Large intestine (tissue), 3 donors: Measurements from ENCODE around the gene SETD6. TPM values are rescaled to one million over a fixed set of nuclear protein-coding genes. Genes with fewer than 3 reads are reported as not detected.

ENCODE experiments used
- DNase-seq, 2 donors: peaks; one replicate each; pipeline versions ENCODE4 v3.0.0 to v3.0.0-alpha.2; 2013
- H3K27ac ChIP-seq: one replicate; pipeline ENCODE4 v1.5.1; 2013; ENCODE audit warnings: low read length
- H3K27me3 ChIP-seq: 2 replicates; pipeline ENCODE4 v1.6.1; 2013; ENCODE audit warnings: low read length; ENCODE audit not compliant: control insufficient read depth, insufficient read depth
- H3K36me3 ChIP-seq: 2 replicates; pipeline ENCODE4 v1.6.1; 2013; ENCODE audit warnings: low read length; ENCODE audit not compliant: control insufficient read depth, insufficient read depth
- H3K4me1 ChIP-seq: one replicate; pipeline ENCODE4 v1.6.1; 2013; ENCODE audit warnings: low read length; ENCODE audit not compliant: control insufficient read depth, insufficient read depth
- H3K4me3 ChIP-seq: one replicate; pipeline ENCODE4 v1.5.1; 2013; ENCODE audit warnings: low read length
- H3K9me3 ChIP-seq: one replicate; pipeline ENCODE4 v1.6.1; 2013; ENCODE audit warnings: mild to moderate bottlenecking, low read depth, low read length, moderate library complexity; ENCODE audit not compliant: control insufficient read depth
- WGBS: methylation state at CpG from one replicate; pipeline ENCODE4 v1.1.5; 2013; ENCODE audit warnings: low lambda C conversion rate; ENCODE audit not compliant: insufficient coverage; 5-methylcytosine and 5-hydroxymethylcytosine counted together
- polyA plus RNA-seq: library from polyadenylated mRNA; unstranded; fragments of 120-200 nt; gene quantifications from one replicate; pipeline ENCODE4 v1.2.1, GENCODE V29; 2013

SETD6 gene
- polyA plus RNA-seq, 1 donor: 28.8 TPM

- Histone ChIP-seq H3K27me3 (peaks cover 46% of the 10 kb centered on the region), H3K27ac (peak overlapping the region; percentile 38), H3K9me3 (no peaks in the 10 kb centered on the region), H3K4me3 (peak overlapping the region; percentile 31), H3K4me1 (peaks cover 22% of the 10 kb centered on the region), H3K36me3 (no peaks in the 10 kb centered on the region)
- WGBS: no CpG with 5 or more reads among the region's 36 CpGs
- DNase-seq: no peak
These were observed 14.7 kb upstream of the SETD6 start for GRCh38 chr16:58500430-58501241.

- Histone ChIP-seq H3K27ac (no peak overlapping the region), H3K36me3 (no peaks in the 10 kb centered on the region), H3K9me3 (no peaks in the 10 kb centered on the region), H3K27me3 (peaks cover 46% of the 10 kb centered on the region), H3K4me3 (peak overlapping the region; percentile 31), H3K4me1 (peaks cover 19% of the 10 kb centered on the region)
- no CpG with 5 or more reads among the region's 42 CpGs for WGBS
- peak; percentile 49 to 62 for DNase-seq
These were observed 13.8 kb upstream of the SETD6 start for GRCh38 chr16:58501242-58502131.

DNA sequence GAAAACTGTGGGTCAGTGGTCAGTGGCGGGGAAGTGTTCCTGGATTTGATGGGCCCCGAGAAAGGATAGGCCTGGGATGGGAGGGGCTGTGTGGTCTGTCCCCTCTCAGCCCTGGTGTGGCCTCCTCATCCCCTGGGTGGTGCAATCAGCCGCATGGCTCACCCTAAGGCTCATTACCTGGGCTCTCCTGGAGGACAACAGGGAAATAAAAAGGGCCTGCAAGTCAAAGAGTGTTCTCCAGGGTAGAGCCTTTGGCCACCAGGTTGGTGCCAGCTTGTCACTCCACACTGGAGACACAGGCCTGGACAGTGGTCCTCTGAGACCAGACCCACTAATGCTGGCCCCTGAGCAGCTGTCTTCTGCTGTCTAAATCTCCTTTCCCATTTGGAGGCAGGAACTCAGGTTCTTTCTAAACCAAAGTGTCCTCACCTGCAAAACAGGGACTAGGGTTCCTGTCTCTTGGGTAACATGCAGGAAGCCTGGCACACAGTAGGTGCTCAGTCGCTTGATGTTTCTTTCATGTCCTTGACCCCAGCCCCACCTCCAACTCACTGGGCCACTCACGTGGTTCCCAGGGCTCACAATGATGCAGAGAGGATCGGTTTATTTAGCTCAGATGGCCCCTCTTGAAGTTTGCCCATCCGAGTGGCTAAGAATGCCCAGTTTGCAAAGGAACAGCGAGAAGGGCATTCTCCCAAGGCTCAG is 12.9 kb upstream of the SETD6 start:
- no peak for DNase-seq
- no peaks in the 10 kb centered on the region for H3K36me3 ChIP-seq
- no peaks in the 10 kb centered on the region for H3K9me3 ChIP-seq
- no CpG with 5 or more reads among the region's 8 CpGs for WGBS
- no peak overlapping the region for H3K27ac ChIP-seq
- peaks cover 46% of the 10 kb centered on the region for H3K27me3 ChIP-seq
- H3K4me1 ChIP-seq: peaks cover 19% of the 10 kb centered on the region
- H3K4me3 ChIP-seq: no peak overlapping the region

DNA sequence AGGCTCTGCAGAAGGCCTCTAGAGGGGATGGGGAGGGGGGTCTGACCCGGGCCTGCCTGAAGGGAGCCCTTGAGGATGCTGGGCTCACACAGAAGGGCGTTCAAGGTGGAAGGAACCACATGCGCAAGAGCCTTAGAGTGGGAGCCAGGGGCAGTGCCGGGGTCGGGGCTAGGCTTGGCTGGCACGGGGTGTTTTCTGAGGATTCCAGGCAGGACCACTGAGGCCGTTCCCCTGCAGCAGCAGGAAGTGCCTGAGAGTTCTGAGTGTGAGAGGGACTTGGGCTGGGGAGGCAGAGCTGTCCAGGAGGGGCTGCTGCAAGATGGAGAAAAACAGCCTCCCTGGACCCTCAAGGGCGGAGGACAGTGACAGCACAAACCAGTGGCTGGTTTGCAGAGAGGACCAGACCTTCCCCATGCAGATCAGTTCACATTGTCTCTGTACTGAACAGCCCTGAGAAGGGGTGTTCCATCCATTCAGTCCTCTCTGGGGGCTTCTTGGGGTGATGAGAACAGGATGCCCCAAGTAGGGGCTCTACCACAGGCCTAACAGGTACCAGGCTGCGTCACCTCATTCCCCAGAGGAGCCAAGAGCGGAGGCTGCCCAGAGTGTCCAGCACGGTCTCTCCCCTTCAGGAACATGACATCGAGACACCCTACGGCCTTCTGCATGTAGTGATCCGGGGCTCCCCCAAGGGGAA is 12.0 kb upstream of the SETD6 start:
- H3K36me3 ChIP-seq: no peaks in the 10 kb centered on the region
- peaks cover 46% of the 10 kb centered on the region for H3K27me3 ChIP-seq
- peaks cover 19% of the 10 kb centered on the region for H3K4me1 ChIP-seq
- H3K27ac ChIP-seq: no peak overlapping the region
- H3K4me3 ChIP-seq: no peak overlapping the region
- no peaks in the 10 kb centered on the region for H3K9me3 ChIP-seq
- WGBS: no CpG with 5 or more reads among the region's 14 CpGs
- DNase-seq: no peak

DNA sequence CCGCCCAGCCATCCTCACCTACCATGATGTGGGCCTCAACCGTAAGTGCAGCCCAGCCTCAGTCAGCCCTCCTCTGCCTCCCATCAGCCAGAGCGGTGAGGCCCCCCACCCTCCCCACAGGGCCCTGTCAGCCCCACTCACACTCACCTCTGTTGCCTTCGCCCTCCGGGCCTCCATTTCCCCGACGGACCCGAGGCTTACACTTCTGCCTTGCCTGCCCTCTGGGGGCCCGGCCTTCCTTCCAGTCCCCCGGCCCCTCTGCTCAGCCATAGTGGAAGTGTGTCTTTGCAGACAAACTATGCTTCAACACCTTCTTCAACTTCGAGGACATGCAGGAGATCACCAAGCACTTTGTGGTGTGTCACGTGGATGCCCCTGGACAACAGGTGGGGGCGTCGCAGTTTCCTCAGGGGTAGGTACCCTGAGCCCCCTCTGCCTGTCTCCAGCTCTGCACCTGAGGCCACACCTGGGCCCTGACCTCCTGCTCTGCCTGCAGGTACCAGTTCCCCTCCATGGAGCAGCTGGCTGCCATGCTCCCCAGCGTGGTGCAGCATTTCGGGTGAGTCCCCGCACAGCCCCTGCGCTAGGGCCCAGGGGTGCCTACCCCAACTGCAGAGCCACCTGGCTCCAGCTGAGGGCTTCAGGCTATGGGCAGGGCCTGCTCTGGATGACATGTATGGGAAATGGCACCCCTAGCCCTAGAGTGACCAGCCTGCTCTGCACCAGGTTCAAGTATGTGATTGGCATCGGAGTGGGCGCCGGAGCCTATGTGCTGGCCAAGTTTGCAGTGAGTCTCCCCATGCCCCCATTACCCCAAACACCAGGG is 11.2 kb upstream of the SETD6 start:
- WGBS: no CpG with 5 or more reads among the region's 21 CpGs
- Histone ChIP-seq H3K27ac (no peak overlapping the region), H3K9me3 (no peaks in the 10 kb centered on the region), H3K4me3 (no peak overlapping the region), H3K4me1 (peaks cover 19% of the 10 kb centered on the region), H3K27me3 (peaks cover 43% of the 10 kb centered on the region), H3K36me3 (no peaks in the 10 kb centered on the region)
- DNase-seq: no peak

- no peaks in the 10 kb centered on the region for H3K36me3 ChIP-seq
- DNase-seq: no peak
- H3K27me3 ChIP-seq: peaks cover 19% of the 10 kb centered on the region
- H3K4me1 ChIP-seq: peaks cover 1% of the 10 kb centered on the region
- no peak overlapping the region for H3K4me3 ChIP-seq
- H3K27ac ChIP-seq: no peak overlapping the region
- no CpG with 5 or more reads among the region's 20 CpGs for WGBS
- no peaks in the 10 kb centered on the region for H3K9me3 ChIP-seq
These were observed 8.8 kb upstream of the SETD6 start for GRCh38 chr16:58506241-58507194.

- Histone ChIP-seq H3K36me3 (no peaks in the 10 kb centered on the region), H3K9me3 (no peaks in the 10 kb centered on the region), H3K27ac (no peak overlapping the region), H3K4me3 (no peak overlapping the region), H3K4me1 (no peaks in the 10 kb centered on the region), H3K27me3 (peaks cover 10% of the 10 kb centered on the region)
- DNase-seq: no peak
- WGBS: no CpG with 5 or more reads among the region's 15 CpGs
These were observed 7.9 kb upstream of the SETD6 start for GRCh38 chr16:58507195-58507962.

- no peak for DNase-seq
- no peaks in the 10 kb centered on the region for H3K9me3 ChIP-seq
- H3K36me3 ChIP-seq: no peaks in the 10 kb centered on the region
- H3K4me3 ChIP-seq: no peak overlapping the region
- peaks cover 3% of the 10 kb centered on the region for H3K27me3 ChIP-seq
- WGBS: no CpG with 5 or more reads among the region's 14 CpGs
- H3K27ac ChIP-seq: no peak overlapping the region
- no peaks in the 10 kb centered on the region for H3K4me1 ChIP-seq
These were observed 7.2 kb upstream of the SETD6 start for GRCh38 chr16:58507963-58508670.
